ENCODE measurements around the gene HSD17B14. TPM values are rescaled to one million over a fixed set of nuclear protein-coding genes. Genes with fewer than 3 reads are reported as not detected.

Gene HSD17B14
- total RNA-seq, 2 experiments from 2014 or later: 0.27 to 0.77 TPM

Other genes with a start within 250 kb of the HSD17B14 start
- gene SPACA4, start 229.7 kb downstream of the HSD17B14 start, total RNA-seq: not detected
- 1 to 10 TPM; 2.5 TPM for gene FAM83E, start 221.4 kb downstream of the HSD17B14 start, total RNA-seq
- 1,000 to 10,000 TPM; 1,477 to 1,601 TPM for gene RPL18, start 217.3 kb downstream of the HSD17B14 start, total RNA-seq
- gene SPHK2, start 217.0 kb downstream of the HSD17B14 start, total RNA-seq: 10 to 100 TPM; 28.2 to 33.6 TPM
- 10 to 100 TPM; 24.1 to 25.8 TPM for gene DBP, start 199.1 kb downstream of the HSD17B14 start, total RNA-seq
- gene CA11, start 190.3 kb downstream of the HSD17B14 start, total RNA-seq: 10 to 100 TPM; 10.1 to 10.8 TPM
- gene NTN5, start 163.5 kb downstream of the HSD17B14 start, total RNA-seq: 1 to 10 TPM; 1.0 to 1.4 TPM
- gene FUT2, start 140.5 kb downstream of the HSD17B14 start, total RNA-seq: not detected
- 1 to 10 TPM; 1.1 to 1.5 TPM for gene MAMSTR, start 116.8 kb downstream of the HSD17B14 start, total RNA-seq
- under 1 TPM; 0.31 to 0.50 TPM for gene RASIP1, start 95.9 kb downstream of the HSD17B14 start, total RNA-seq
- gene IZUMO1, start 89.6 kb downstream of the HSD17B14 start, total RNA-seq: under 1 TPM in 1 of 2 experiments, not detected in 1; 0.10 TPM
- gene FUT1, start 83.8 kb downstream of the HSD17B14 start, total RNA-seq: under 1 TPM; 0.10 to 0.23 TPM
- gene FGF21, start 81.0 kb downstream of the HSD17B14 start, total RNA-seq: not detected
- gene BCAT2, start 25.5 kb downstream of the HSD17B14 start, total RNA-seq: 10 to 100 TPM; 42.3 to 43.3 TPM
- 1 to 10 TPM; 3.8 to 4.6 TPM for gene PLEKHA4, start 32.1 kb upstream of the HSD17B14 start, total RNA-seq
- 10 to 100 TPM; 49.6 to 53.3 TPM for gene PPP1R15A, start 35.9 kb upstream of the HSD17B14 start, total RNA-seq
- gene TULP2, start 62.3 kb upstream of the HSD17B14 start, total RNA-seq: not detected
- 100 to 1,000 TPM; 231 to 251 TPM for gene NUCB1, start 63.8 kb upstream of the HSD17B14 start, total RNA-seq
- 1 to 10 TPM; 3.1 to 3.2 TPM for gene DHDH, start 97.2 kb upstream of the HSD17B14 start, total RNA-seq
- 100 to 1,000 TPM; 310 to 324 TPM for gene BAX, start 118.4 kb upstream of the HSD17B14 start, total RNA-seq
- 100 to 1,000 TPM; 683 to 880 TPM for gene FTL, start 128.8 kb upstream of the HSD17B14 start, total RNA-seq
- 10 to 100 TPM; 55.8 to 60.8 TPM for gene GYS1, start 156.8 kb upstream of the HSD17B14 start, total RNA-seq
- 10 to 100 TPM; 82.2 to 89.4 TPM for gene RUVBL2, start 157.4 kb upstream of the HSD17B14 start, total RNA-seq
- gene LHB, start 180.6 kb upstream of the HSD17B14 start, total RNA-seq: not detected
- not detected for gene CGB3, start 187.8 kb upstream of the HSD17B14 start, total RNA-seq
- gene CGB2, start 195.4 kb upstream of the HSD17B14 start, total RNA-seq: under 1 TPM in 1 of 2 experiments, not detected in 1; 0.47 TPM
- not detected for gene CGB1, start 200.4 kb upstream of the HSD17B14 start, total RNA-seq
- gene CGB5, start 207.4 kb upstream of the HSD17B14 start, total RNA-seq: not detected
- gene CGB8, start 212.6 kb upstream of the HSD17B14 start, total RNA-seq: not detected
- gene CGB7, start 221.3 kb upstream of the HSD17B14 start, total RNA-seq: not detected
- not detected for gene NTF4, start 228.3 kb upstream of the HSD17B14 start, total RNA-seq
- gene KCNA7, start 236.2 kb upstream of the HSD17B14 start, total RNA-seq: not detected
- gene SNRNP70, start 249.0 kb upstream of the HSD17B14 start, total RNA-seq: 100 to 1,000 TPM; 234 to 249 TPM